Activated CD8-positive, alpha-beta memory T cell treated with anti-CD3 and anti-CD28 coated beads, Interleukin-2, amount 50 U/mL, for 4 hours (primary cell): ENCODE results near the gene GTSF1L.

ENCODE experiments used
- DNase-seq: peaks from one replicate; pipeline ENCODE4 v3.0.0-alpha.2; 2020

GTSF1L gene

GRCh38 chr20:43715511-43715910 lies 11.3 kb downstream of the GTSF1L start:
- DNase-seq = no peak

- DNase-seq = no peak
Measured at GRCh38 chr20:43715044-43715443, 11.8 kb downstream of the GTSF1L start.

GRCh38 chr20:43711098-43711654 lies 15.6 kb downstream of the GTSF1L start:
- no peak for DNase-seq

- DNase-seq = no peak
Measured at GRCh38 chr20:43710370-43711044, 16.3 kb downstream of the GTSF1L start.

GRCh38 chr20:43702502-43702901 lies 24.3 kb downstream of the GTSF1L start:
- no peak for DNase-seq

- no peak for DNase-seq
Measured at GRCh38 chr20:43700627-43701026, 26.2 kb downstream of the GTSF1L start.

- DNase-seq = no peak
Measured at GRCh38 chr20:43699941-43700565, 26.7 kb downstream of the GTSF1L start.

- DNase-seq = no peak
Measured at GRCh38 chr20:43695571-43695970, 31.2 kb downstream of the GTSF1L start.

- no peak for DNase-seq
Measured at GRCh38 chr20:43694763-43695162, 32.0 kb downstream of the GTSF1L start.

- peak; percentile 56 for DNase-seq
Measured at GRCh38 chr20:43691928-43692524, 34.8 kb downstream of the GTSF1L start.

GRCh38 chr20:43690943-43691598 lies 35.7 kb downstream of the GTSF1L start:
- no peak for DNase-seq

- no peak for DNase-seq
Measured at GRCh38 chr20:43689165-43689564, 37.6 kb downstream of the GTSF1L start.

- DNase-seq = no peak
Measured at GRCh38 chr20:43686820-43687219, 40.0 kb downstream of the GTSF1L start.

- DNase-seq = no peak
Measured at GRCh38 chr20:43682446-43682845, 44.4 kb downstream of the GTSF1L start.

- no peak for DNase-seq
Measured at GRCh38 chr20:43681991-43682410, 44.8 kb downstream of the GTSF1L start.

GRCh38 chr20:43681468-43681942 lies 45.3 kb downstream of the GTSF1L start:
- DNase-seq = no peak

GRCh38 chr20:43680981-43681380 lies 45.8 kb downstream of the GTSF1L start:
- no peak for DNase-seq

- DNase-seq = no peak
Measured at GRCh38 chr20:43676368-43676767, 50.4 kb downstream of the GTSF1L start.
